HG03064 (cell line): ENCODE results near the gene SLC30A3.
"Not testable (repeated sequence)": the region's sequence is repeated elsewhere in the genome, so short reads cannot be mapped to it uniquely, and the experiment has no call there.

ENCODE experiments used
- ATAC-seq: cut with Tn5 transposase; IDR thresholded peaks from one replicate; pipeline ENCODE4 v1.9.1; 2021; ENCODE audit warnings: low read depth; ENCODE audit not compliant: unreplicated experiment

SLC30A3 gene

GRCh38 chr2:27288610-27289009 is 25.8 kb upstream of the SLC30A3 start:
- ATAC-seq: no peak

GRCh38 chr2:27285481-27285880 is 22.6 kb upstream of the SLC30A3 start:
- ATAC-seq: no peak

- no peak for ATAC-seq
These were observed 22.1 kb upstream of the SLC30A3 start for GRCh38 chr2:27284996-27285395.

GRCh38 chr2:27282892-27283291 is 20.0 kb upstream of the SLC30A3 start:
- no peak for ATAC-seq

- no peak for ATAC-seq
These were observed 19.2 kb upstream of the SLC30A3 start, which contains the start of gene TRIM54 for GRCh38 chr2:27281855-27282559. Gene TRIM54 (plus strand): TSS chr2:27282429. CDS start chr2:27282732, 303 bp downstream.

- no peak for ATAC-seq
These were observed 18.6 kb upstream of the SLC30A3 start for GRCh38 chr2:27281442-27281841.

GRCh38 chr2:27280826-27281225 is 18.0 kb upstream of the SLC30A3 start:
- ATAC-seq: no peak

- no peak for ATAC-seq
These were observed 15.2 kb upstream of the SLC30A3 start for GRCh38 chr2:27278010-27278409.

GRCh38 chr2:27275211-27276150 is 12.6 kb upstream of the SLC30A3 start, which contains the start of gene DNAJC5G:
Gene DNAJC5G (plus strand): TSS chr2:27275433. CDS start chr2:27276729, 1,296 bp downstream.
- ATAC-seq: no peak

- ATAC-seq: not testable (repeated sequence)
These were observed 10.0 kb upstream of the SLC30A3 start for GRCh38 chr2:27272537-27273522.

- ATAC-seq: no peak
These were observed 8.9 kb upstream of the SLC30A3 start for GRCh38 chr2:27271631-27272340.

GRCh38 chr2:27270670-27271069 is 7.8 kb upstream of the SLC30A3 start:
- ATAC-seq: no peak

- no peak for ATAC-seq
These were observed 7.3 kb upstream of the SLC30A3 start for GRCh38 chr2:27270131-27270530.

GRCh38 chr2:27268296-27268695 is 5.4 kb upstream of the SLC30A3 start:
- ATAC-seq: not testable (repeated sequence)

GRCh38 chr2:27265536-27265870 is 2.7 kb upstream of the SLC30A3 start:
- no peak for ATAC-seq

- ATAC-seq: no peak
These were observed 2.1 kb upstream of the SLC30A3 start for GRCh38 chr2:27264753-27265535.

GRCh38 chr2:27264253-27264752 is 1.5 kb upstream of the SLC30A3 start:
- no peak for ATAC-seq

- ATAC-seq: no peak
These were observed 723 bp upstream of the SLC30A3 start for GRCh38 chr2:27263287-27264252.
